Measurements from ENCODE around the gene GFAP. TPM values are rescaled to one million over a fixed set of nuclear protein-coding genes. Genes with fewer than 3 reads are reported as not detected.
A peak's percentile ranks its signal among the peaks of the same experiment; 100 is the strongest.

Gene GFAP
- total RNA-seq, 1 donor from 2014 or later = 4.1 TPM

- no peak overlapping the region for H3K27ac ChIP-seq (replicated peaks)
- peaks cover 37% of the 10 kb centered on the region for H3K4me1 ChIP-seq
- no peak for DNase-seq
- no peaks in the 10 kb centered on the region for H3K9me3 ChIP-seq (replicated peaks)
- no peaks in the 10 kb centered on the region for H3K27me3 ChIP-seq (ENCODE audit: low read depth)
- no peak overlapping the region for H3K4me3 ChIP-seq
- intact Hi-C loops (cut with micrococcal nuclease) = no loop called here
- H3K36me3 ChIP-seq = no peaks in the 10 kb centered on the region
- TF ChIP-seq CTCF (IDR thresholded peaks at IDR 0.05; ENCODE audit: borderline replicate concordance) = no peak
These were observed 13.8 kb downstream of the GFAP start for GRCh38 chr17:44901411-44901921.

- Histone ChIP-seq H3K27ac (replicated peaks) (no peak overlapping the region), H3K4me1 (peaks cover 37% of the 10 kb centered on the region), H3K36me3 (peaks cover 4% of the 10 kb centered on the region), H3K4me3 (no peak overlapping the region), H3K9me3 (replicated peaks) (no peaks in the 10 kb centered on the region), H3K27me3 (ENCODE audit: low read depth) (no peaks in the 10 kb centered on the region)
- no peak for DNase-seq
- intact Hi-C loops (cut with micrococcal nuclease) = no loop called here
- no peak for TF ChIP-seq CTCF (IDR thresholded peaks at IDR 0.05; ENCODE audit: borderline replicate concordance)
These were observed 14.4 kb downstream of the GFAP start for GRCh38 chr17:44900894-44901293.

- TF ChIP-seq CTCF (IDR thresholded peaks at IDR 0.05; ENCODE audit: borderline replicate concordance) = no peak
- DNase-seq = peak; percentile 92
- Histone ChIP-seq H3K36me3 (peaks cover 8% of the 10 kb centered on the region), H3K4me1 (peaks cover 37% of the 10 kb centered on the region), H3K4me3 (peak within 1 kb of the TSS; percentile 87), H3K9me3 (replicated peaks) (no peaks in the 10 kb centered on the region), H3K27ac (replicated peaks) (peak within 1 kb of the TSS; percentile 98), H3K27me3 (ENCODE audit: low read depth) (no peaks in the 10 kb centered on the region)
- intact Hi-C loops (cut with micrococcal nuclease) = no loop called here
These were observed 16.1 kb downstream of the GFAP start, which contains the start of gene EFTUD2 for GRCh38 chr17:44899074-44899782. Gene EFTUD2 (minus strand): TSS chr17:44899445. CDS start chr17:44894521, 4,924 bp downstream.

- no peak for TF ChIP-seq CTCF (IDR thresholded peaks at IDR 0.05; ENCODE audit: borderline replicate concordance)
- H3K4me3 ChIP-seq = peak overlapping the region; percentile 87
- no peak for DNase-seq
- H3K9me3 ChIP-seq (replicated peaks) = no peaks in the 10 kb centered on the region
- H3K27me3 ChIP-seq (ENCODE audit: low read depth) = no peaks in the 10 kb centered on the region
- H3K4me1 ChIP-seq = peaks cover 37% of the 10 kb centered on the region
- intact Hi-C loops (cut with micrococcal nuclease) = no loop called here
- peak overlapping the region; percentile 98 for H3K27ac ChIP-seq (replicated peaks)
- H3K36me3 ChIP-seq = peaks cover 13% of the 10 kb centered on the region
These were observed 16.6 kb downstream of the GFAP start for GRCh38 chr17:44898768-44899073.

- Histone ChIP-seq H3K9me3 (replicated peaks) (no peaks in the 10 kb centered on the region), H3K4me1 (peaks cover 26% of the 10 kb centered on the region), H3K27ac (replicated peaks) (no peak overlapping the region), H3K36me3 (peaks cover 43% of the 10 kb centered on the region), H3K27me3 (ENCODE audit: low read depth) (no peaks in the 10 kb centered on the region), H3K4me3 (no peak overlapping the region)
- intact Hi-C loops (cut with micrococcal nuclease) = no loop called here
- TF ChIP-seq CTCF (IDR thresholded peaks at IDR 0.05; ENCODE audit: borderline replicate concordance) = no peak
- no peak for DNase-seq
These were observed 20.7 kb downstream of the GFAP start for GRCh38 chr17:44894642-44895041.

Data from left ventricle myocardium inferior (tissue), 1 donor.